HepG2 (cell line): ENCODE measurements around the gene TTBK1. TPM values are rescaled to one million over a fixed set of nuclear protein-coding genes. Genes with fewer than 3 reads are reported as not detected.

Experiments used
- BRCA1 ChIP-seq: sonication (generic); formaldehyde crosslinking; IDR thresholded peaks from 2 replicates; pipeline ENCODE4 v1.4.0; 2020; ENCODE audit warnings: missing genetic modification reagents
- CERS6 ChIP-seq: sonication (generic); formaldehyde crosslinking; IDR thresholded peaks from 2 replicates; pipeline ENCODE4 v1.5.0; 2020; ENCODE audit warnings: missing genetic modification reagents
- CREM ChIP-seq, 2 experiments: sonication (generic) in 1 of 2; formaldehyde crosslinking in 1 of 2; IDR thresholded peaks; 2 replicates each; pipeline versions ENCODE4 v1.4.0 to v1.6.1; 2016 to 2020; ENCODE audit warnings: antibody characterized with exemption in 1 of 2, mild to moderate bottlenecking in 1 of 2, missing genetic modification reagents in 1 of 2
- HNRNPH1 ChIP-seq: fragments of 200-400 bp; formaldehyde crosslinking; optimal IDR thresholded peaks from 2 replicates; pipeline ENCODE3; 2017; ENCODE audit warnings: mild to moderate bottlenecking, low read depth, low read length
- MED1 ChIP-seq: sonication (generic); formaldehyde crosslinking; IDR thresholded peaks from 2 replicates; pipeline ENCODE4 v1.4.0; 2020; ENCODE audit warnings: missing genetic modification reagents
- PHF5A ChIP-seq: IDR thresholded peaks from one replicate; pipeline ENCODE4 v1.6.1; 2018; ENCODE audit warnings: low read depth, missing genetic modification reagents; ENCODE audit not compliant: unreplicated experiment
- TRIM24 ChIP-seq: sonication (generic); formaldehyde crosslinking; IDR thresholded peaks from 2 replicates; pipeline ENCODE4 v1.8.0; 2022; ENCODE audit warnings: mild to moderate bottlenecking, missing genetic modification reagents
- YY1 ChIP-seq: IDR thresholded peaks from 2 replicates; pipeline ENCODE4 v1.6.1; 2011; ENCODE audit warnings: low read length, low read depth, moderate library complexity, mild to moderate bottlenecking; ENCODE audit not compliant: insufficient read depth, insufficient replicate concordance
- ZFAT ChIP-seq: sonication (generic); formaldehyde crosslinking; conservative IDR thresholded peaks from 2 replicates; pipeline ENCODE4 v1.8.1; 2023; ENCODE audit warnings: missing genetic modification reagents, inconsistent platforms
- ZNF619 ChIP-seq: sonication (generic); formaldehyde crosslinking; IDR thresholded peaks from 2 replicates; pipeline ENCODE4 v1.4.0; 2020; ENCODE audit warnings: mild to moderate bottlenecking, missing genetic modification reagents
- polyA plus RNA-seq, 8 experiments: library from polyadenylated mRNA; depleted of rRNA in 3 of 8; stranded (reverse) in 7 of 8; unstranded in 1 of 8; fragments of >200 nt; fragmentation: Illumina TruSeq in 4 of 8; extraction: Trizol in 4 of 8; gene quantifications; 2 replicates each; pipeline versions ENCODE4 v1.2.1 to v1.2.3, GENCODE V29; 2011 to 2016; ENCODE audit warnings: low read depth in 4 of 8, missing spikeins in 1 of 8, mixed read lengths in 1 of 8; ENCODE audit not compliant: insufficient read depth in 1 of 8
- total RNA-seq, 5 experiments: library from RNA; depleted of rRNA; stranded (reverse); fragments of >200 nt; fragmentation: Illumina TruSeq; extraction: Trizol; gene quantifications; 2 replicates each; pipeline ENCODE4 v1.2.3, GENCODE V29; 2016; ENCODE audit warnings: low read depth in 1 of 5
- TF ChIP-seq, protein P1 (sequence below): sonication (generic); formaldehyde crosslinking; IDR thresholded peaks from 2 replicates; pipeline ENCODE4 v1.5.1; 2020; ENCODE audit warnings: mild to moderate bottlenecking, missing genetic modification reagents, borderline replicate concordance
- TF ChIP-seq, protein P2 (sequence below): IDR thresholded peaks from 2 replicates; pipeline ENCODE4 v1.6.1; 2016; ENCODE audit warnings: missing biosample characterization, missing genetic modification reagents, low read depth
- TF ChIP-seq, protein P3 (sequence below): sonication (generic); formaldehyde crosslinking; IDR thresholded peaks from one replicate; pipeline ENCODE4 v1.5.1; 2020; ENCODE audit warnings: mild to moderate bottlenecking, missing genetic modification reagents; ENCODE audit errors: not compliant biosample characterization

The TTBK1 gene
- total and polyA plus RNA-seq, 2 of the 13 experiments (the other 11 are each of a cell fraction or from before 2014, with no cell fraction given), result 0.24 to 0.33 TPM

DNA sequence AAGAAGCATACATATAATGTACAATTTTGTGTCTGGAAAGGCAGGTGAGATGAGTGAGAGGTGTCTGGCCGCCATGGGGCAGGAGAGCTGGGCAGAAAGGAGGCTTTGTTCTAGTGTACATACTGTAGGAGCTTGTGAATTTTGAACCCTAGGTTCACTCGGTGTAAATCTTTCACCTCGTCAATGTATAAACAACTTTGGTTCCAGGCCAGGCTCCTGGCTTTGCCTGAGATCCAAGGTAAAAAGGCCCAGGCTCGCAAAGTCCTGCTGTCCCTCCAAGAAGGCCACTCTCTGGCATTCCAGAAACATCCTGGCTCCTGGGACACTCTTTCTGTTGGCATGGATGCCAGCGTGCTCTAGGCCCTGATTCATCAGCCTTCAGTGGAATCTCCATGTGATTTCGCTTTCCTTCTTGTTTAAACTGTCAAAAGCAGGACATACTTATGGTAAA is 47.6 kb downstream of the TTBK1 start (continued):
- TF ChIP-seq, protein P1, sequence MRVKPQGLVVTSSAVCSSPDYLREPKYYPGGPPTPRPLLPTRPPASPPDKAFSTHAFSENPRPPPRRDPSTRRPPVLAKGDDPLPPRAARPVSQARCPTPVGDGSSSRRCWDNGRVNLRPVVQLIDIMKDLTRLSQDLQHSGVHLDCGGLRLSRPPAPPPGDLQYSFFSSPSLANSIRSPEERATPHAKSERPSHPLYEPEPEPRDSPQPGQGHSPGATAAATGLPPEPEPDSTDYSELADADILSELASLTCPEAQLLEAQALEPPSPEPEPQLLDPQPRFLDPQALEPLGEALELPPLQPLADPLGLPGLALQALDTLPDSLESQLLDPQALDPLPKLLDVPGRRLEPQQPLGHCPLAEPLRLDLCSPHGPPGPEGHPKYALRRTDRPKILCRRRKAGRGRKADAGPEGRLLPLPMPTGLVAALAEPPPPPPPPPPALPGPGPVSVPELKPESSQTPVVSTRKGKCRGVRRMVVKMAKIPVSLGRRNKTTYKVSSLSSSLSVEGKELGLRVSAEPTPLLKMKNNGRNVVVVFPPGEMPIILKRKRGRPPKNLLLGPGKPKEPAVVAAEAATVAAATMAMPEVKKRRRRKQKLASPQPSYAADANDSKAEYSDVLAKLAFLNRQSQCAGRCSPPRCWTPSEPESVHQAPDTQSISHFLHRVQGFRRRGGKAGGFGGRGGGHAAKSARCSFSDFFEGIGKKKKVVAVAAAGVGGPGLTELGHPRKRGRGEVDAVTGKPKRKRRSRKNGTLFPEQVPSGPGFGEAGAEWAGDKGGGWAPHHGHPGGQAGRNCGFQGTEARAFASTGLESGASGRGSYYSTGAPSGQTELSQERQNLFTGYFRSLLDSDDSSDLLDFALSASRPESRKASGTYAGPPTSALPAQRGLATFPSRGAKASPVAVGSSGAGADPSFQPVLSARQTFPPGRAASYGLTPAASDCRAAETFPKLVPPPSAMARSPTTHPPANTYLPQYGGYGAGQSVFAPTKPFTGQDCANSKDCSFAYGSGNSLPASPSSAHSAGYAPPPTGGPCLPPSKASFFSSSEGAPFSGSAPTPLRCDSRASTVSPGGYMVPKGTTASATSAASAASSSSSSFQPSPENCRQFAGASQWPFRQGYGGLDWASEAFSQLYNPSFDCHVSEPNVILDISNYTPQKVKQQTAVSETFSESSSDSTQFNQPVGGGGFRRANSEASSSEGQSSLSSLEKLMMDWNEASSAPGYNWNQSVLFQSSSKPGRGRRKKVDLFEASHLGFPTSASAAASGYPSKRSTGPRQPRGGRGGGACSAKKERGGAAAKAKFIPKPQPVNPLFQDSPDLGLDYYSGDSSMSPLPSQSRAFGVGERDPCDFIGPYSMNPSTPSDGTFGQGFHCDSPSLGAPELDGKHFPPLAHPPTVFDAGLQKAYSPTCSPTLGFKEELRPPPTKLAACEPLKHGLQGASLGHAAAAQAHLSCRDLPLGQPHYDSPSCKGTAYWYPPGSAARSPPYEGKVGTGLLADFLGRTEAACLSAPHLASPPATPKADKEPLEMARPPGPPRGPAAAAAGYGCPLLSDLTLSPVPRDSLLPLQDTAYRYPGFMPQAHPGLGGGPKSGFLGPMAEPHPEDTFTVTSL, result peak; percentile 91; the same call in 1 of the 2 replicates
- TF ChIP-seq YY1 (peak; percentile 72), ZFAT (CRISPR knock-in tag) (no peak), MED1 (peak; percentile 95), BRCA1 (CRISPR knock-in tag) (peak; percentile 84; the same call in 1 of the 2 replicates), CERS6 (CRISPR knock-in tag) (no peak), TRIM24 (CRISPR knock-in tag) (no peak), HNRNPH1 (no peak), PHF5A (CRISPR knock-in tag) (no peak), CREM (IDR thresholded peaks at IDR 0.05) (peak; percentile 75), CREM (CRISPR knock-in tag; IDR thresholded peaks at IDR 0.05) (no peak), ZNF619 (no peak)
- TF ChIP-seq, protein P2, sequence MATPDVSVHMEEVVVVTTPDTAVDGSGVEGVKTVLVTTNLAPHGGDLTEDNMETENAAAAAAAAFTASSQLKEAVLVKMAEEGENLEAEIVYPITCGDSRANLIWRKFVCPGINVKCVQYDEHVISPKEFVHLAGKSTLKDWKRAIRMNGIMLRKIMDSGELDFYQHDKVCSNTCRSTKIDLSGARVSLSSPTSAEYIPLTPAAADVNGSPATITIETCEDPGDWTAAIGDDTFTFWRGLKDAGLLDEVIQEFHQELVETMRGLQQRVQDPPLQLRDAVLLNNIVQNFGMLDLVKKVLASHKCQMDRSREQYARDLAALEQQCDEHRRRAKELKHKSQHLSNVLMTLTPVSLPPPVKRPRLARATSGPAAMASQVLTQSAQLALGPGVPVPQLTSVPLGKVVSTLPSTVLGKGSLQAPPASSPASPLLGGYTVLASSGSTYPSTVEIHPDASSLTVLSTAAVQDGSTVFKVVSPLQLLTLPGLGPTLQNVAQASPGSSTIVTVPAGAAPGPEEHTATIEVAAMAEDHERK (CRISPR knock-in tag), result no peak
- TF ChIP-seq, protein P3, sequence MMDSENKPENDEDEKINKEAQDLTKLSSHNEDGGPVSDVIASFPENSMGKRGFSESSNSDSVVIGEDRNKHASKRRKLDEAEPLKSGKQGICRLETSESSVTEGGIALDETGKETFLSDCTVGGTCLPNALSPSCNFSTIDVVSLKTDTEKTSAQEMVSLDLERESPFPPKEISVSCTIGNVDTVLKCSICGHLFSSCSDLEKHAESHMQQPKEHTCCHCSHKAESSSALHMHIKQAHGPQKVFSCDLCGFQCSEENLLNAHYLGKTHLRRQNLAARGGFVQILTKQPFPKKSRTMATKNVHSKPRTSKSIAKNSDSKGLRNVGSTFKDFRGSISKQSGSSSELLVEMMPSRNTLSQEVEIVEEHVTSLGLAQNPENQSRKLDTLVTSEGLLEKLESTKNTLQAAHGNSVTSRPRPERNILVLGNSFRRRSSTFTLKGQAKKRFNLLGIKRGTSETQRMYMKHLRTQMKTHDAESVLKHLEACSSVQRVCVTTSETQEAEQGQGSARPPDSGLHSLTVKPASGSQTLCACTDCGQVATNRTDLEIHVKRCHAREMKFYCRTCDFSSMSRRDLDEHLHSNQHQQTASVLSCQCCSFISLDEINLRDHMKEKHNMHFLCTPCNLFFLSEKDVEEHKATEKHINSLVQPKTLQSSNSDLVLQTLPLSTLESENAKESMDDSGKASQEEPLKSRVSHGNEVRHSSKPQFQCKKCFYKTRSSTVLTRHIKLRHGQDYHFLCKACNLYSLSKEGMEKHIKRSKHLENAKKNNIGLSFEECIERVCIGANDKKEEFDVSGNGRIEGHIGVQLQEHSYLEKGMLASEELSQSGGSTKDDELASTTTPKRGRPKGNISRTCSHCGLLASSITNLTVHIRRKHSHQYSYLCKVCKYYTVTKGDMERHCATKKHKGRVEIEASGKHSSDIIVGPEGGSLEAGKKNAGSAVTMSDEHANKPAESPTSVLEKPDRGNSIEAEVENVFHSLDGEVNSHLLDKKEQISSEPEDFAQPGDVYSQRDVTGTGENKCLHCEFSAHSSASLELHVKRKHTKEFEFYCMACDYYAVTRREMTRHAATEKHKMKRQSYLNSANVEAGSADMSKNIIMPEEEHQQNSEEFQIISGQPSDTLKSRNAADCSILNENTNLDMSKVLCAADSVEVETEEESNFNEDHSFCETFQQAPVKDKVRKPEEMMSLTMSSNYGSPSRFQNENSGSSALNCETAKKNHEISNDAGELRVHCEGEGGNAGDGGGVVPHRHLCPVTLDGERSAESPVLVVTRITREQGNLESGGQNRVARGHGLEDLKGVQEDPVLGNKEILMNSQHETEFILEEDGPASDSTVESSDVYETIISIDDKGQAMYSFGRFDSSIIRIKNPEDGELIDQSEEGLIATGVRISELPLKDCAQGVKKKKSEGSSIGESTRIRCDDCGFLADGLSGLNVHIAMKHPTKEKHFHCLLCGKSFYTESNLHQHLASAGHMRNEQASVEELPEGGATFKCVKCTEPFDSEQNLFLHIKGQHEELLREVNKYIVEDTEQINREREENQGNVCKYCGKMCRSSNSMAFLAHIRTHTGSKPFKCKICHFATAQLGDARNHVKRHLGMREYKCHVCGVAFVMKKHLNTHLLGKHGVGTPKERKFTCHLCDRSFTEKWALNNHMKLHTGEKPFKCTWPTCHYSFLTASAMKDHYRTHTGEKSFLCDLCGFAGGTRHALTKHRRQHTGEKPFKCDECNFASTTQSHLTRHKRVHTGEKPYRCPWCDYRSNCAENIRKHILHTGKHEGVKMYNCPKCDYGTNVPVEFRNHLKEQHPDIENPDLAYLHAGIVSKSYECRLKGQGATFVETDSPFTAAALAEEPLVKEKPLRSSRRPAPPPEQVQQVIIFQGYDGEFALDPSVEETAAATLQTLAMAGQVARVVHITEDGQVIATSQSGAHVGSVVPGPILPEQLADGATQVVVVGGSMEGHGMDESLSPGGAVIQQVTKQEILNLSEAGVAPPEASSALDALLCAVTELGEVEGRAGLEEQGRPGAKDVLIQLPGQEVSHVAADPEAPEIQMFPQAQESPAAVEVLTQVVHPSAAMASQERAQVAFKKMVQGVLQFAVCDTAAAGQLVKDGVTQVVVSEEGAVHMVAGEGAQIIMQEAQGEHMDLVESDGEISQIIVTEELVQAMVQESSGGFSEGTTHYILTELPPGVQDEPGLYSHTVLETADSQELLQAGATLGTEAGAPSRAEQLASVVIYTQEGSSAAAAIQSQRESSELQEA, result peak; percentile 39
